Activated CD8-positive, alpha-beta memory T cell treated with anti-CD3 and anti-CD28 coated beads, Interleukin-2, amount 50 U/mL, for 1 hour (primary cell): ENCODE data around the gene GOLGA6L2.
"Not testable (repeated sequence)": the region's sequence is repeated elsewhere in the genome, so short reads cannot be mapped to it uniquely, and the experiment has no call there.

Experiments
- DNase-seq: peaks from one replicate; pipeline ENCODE4 v3.0.0-alpha.2; 2020; ENCODE audit errors: extremely low read depth

Gene GOLGA6L2

DNA sequence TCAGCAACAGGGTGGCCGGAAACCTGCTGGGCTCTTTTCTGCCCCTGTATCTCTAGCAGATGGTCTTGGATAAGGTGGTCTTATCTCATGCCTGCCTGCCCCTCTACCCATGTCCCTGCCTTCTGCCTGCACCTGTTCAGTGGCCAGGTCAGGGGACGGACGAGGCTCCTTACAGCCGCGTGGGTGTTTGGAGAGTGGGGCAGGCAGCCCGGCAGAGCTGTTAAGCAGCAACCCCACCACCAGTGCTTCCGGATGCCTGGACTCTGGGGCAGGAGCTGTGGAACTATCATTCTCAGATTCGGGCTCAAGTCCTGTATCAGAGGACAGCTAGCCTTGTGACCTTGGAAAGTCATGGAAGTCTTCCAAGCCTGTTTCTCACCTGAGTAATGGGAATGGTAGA lies 21.7 kb downstream of the GOLGA6L2 start:
- not testable (repeated sequence) for DNase-seq

DNA sequence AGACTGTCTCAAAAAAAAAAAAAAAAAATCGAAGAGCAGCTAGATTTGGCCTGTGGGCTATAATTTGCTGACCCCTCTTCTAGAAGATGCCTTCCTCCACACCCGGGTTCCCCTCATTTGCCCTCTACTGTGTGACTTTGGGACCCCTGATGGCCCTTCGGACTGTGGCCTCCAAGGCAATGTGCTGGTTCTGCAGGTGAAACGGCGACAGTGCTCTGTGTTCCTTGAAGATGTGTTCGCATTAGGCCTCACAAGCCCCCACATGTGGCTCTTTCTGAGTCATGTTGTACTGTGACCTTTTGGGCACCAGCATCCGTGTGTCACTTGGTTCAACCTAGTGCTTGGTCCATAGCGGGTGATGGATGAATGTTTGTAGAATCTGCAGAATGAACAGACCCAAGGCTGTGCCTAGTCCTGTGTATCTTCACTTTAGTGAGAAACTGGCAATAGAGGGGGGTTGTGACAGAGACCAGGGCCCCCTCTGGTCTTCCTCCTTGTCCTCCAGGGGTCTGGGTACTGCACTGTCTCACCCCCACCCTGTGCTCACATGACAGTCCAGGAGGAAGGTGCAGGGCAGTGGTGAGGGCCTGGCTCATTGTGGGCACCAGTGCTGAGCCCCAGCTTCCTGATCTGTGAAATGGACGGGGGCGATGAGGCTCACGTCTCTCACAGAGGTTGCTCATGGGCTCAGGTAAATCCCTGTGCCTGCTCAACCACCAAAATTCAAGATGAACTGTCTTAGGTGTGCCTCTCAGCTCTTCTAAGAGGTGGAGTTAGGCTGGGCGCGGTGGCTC lies 22.7 kb downstream of the GOLGA6L2 start:
- no peak for DNase-seq

DNA sequence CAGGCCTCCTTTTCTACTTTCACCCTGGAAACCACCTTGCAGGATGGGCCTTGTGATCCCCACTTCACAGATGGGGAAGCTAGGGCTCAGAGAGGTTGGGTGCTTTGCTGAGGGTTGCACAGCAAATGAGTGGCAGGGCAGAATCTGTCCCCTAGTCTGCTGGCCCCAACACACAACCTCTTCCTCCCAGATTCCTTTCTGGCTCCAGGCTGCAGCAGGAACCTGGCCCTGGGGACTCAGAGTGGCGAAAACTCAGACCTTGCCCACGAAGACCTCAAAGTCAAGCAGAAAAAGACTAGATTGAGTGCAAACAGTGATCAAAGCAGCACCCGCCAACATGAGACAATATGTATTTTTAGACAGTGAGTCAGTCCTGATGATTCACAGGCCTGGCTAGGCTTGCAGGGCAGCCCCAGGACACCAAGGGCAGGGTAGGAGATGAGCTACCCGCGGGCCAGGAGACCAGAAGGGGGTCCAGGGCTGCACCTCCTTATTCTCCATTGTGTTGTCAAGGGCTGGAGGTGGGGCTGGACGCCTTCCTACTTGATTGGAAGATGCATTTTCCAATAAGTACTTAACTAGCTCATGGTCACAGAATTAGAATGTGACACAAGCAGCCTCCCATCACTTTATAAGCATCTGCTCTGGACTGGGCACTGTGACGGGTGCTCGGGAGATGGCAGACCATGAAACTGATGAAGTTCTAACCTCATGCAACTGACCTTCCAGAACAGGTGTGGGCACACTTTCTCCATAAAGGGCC lies 23.9 kb downstream of the GOLGA6L2 start:
- no peak for DNase-seq

DNA sequence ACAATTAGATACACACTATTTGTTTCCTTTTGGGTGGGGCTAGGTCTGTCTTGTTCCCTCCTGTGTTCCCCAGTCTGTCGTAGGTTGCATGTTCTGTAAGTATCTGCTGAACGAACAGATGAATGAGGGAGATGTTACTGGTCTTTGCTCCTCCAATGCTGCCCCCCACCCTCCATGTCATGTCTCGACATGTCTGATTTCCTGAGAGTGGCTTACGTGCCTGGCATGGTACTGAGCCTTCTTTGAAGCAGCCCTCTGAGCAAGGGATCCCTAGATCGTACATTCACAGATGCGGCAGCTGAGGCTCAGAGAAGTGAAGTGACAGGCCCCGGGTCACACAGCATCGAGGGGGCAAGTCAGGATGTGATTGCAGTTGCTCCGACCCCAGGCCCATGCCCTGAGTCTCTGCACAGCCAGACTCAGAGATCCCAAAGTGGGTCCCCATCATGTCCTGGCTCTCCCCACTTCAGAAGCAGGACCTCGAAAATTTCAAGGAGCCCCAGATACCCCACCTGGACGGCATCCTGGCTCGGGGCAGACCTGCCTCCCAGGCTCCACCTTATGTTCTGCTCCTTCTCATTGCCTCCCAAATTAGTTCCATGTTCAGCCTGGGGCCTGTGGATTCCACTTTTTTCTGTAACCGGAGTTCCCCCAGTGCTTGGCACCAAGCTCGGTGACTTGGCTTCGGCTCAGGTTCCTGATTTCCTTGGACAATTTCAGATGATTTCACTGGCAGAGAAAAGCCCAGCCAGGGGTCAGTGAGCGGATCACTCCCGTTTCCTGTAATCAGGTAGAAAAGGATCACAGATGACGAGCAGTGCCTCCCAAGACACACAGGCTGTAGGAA lies 24.7 kb downstream of the GOLGA6L2 start:
- no peak for DNase-seq

GRCh38 chr15:23420806-23421575 lies 26.1 kb downstream of the GOLGA6L2 start:
- no peak for DNase-seq

DNA sequence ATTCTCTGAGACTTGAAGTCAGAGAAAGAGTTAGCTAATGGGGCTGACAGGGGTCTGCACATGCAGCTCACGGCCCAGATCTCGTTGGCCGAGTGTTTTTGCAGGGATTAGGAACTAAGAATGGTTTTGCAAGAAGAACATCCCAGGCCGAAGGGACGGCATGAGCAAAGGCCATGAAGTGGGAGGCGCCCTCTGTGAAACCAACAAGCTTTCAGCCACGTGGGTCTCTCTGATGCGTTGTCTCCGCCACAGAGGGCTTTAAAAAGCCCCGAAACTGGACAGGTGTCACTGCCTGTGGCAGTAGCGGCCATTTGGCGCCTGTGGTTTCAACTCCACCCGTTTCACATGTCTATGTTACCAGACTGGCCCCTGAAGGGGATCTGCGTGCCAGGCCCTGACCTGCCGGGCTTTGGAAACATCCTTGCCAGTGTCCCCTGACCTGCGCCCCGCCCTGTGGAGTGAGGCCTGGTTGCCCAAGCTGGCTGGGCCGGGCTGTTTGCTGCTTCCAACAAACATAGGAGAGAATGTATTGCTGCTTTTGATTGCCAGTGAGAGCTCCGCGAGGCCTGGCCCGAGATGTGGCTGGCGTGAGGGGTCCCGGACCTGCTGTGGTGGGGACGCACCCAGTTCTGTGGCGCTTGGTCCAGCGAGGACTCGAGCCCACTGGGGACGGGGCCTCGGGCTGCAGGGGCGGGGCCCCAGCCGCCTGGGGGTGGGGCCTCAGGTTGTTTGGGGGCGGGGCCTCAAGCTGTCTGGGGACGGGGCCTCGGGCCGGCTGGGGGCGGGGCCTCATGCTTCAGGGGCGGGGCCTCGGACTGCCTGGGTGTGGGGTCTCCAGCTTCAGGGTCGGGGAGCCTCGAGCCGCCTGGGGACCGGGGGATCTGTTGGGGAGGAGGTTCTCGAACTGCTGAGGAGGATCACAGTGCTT lies 30.4 kb downstream of the GOLGA6L2 start:
- DNase-seq, result no peak

DNA sequence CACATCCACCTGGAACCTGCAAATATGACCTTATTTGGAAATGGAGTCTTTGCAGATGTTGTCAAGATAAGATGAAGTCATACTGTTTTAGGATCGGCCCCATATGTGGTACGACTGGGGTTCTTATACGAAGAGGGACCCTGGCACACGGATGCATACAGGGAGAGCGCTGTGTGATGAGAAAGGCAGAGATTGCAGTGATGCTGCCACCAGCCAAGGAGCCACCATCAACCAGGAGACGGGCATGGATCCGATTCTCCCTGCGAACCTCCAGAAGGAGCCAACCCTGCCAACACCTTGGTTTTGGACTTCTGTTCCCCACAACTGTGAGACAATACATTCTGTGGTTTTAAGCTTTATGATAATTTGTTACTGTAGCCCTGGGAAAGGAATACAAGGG lies 31.2 kb downstream of the GOLGA6L2 start:
- not testable (repeated sequence) for DNase-seq

DNA sequence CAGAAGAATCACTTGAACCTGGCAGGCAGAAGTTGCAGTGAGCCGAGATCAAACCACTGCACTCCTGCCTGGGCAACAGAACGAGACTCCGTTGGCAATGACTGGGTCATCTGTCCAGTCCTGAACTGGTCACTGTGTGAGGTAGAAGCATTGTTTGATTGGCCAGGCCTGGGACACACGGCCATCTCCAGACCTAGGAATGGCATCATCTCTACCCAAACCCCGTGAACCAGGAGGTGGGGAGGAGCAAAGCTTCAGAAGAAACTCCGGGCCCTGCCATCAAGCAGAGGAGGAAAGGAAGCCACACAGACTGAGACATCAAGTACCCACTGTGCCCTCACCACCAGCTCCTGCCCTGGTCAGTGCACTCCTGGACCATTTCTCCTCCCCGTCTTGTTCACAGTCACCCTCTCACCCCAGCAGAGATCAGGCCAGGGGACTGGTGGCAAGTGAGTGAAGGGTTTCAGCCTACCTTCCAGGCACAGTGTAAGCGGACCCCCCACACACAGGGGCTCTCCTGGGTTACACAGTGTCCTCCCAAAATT lies 31.6 kb downstream of the GOLGA6L2 start:
- no peak for DNase-seq

DNA sequence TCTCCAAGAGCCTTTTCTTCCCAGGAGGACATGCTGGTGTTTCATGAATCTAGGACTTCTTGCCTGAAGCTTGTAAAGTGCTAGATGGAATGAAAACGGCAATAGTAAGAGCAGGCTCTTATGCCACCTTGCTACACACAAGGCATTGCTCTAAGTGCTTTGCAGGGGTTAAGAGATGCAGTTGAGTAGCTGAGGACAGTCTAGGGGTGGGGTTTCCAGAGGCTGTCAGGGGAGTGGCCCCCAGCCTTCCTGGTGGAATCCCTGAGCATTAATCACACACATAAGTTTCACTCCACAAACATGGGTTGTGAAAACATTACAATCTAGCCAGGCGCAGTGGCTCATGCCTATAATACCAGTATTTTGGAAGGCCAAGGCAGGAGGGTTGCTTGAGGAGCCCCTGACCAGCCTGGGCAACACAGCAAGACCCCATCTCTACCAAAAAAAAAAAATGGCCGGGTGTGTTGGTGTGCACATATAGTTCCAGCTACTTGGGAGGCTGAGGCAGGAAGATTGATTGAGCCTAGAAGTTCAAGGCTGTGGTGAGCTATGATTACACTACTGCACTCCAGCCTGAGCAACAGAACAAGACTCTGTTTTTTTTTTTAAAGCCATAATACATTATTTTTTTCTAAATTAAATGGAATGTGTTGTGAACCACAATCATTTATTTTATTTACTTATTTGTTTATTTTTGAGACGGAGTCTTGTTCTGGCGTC lies 34.0 kb downstream of the GOLGA6L2 start:
- not testable (repeated sequence) for DNase-seq

DNA sequence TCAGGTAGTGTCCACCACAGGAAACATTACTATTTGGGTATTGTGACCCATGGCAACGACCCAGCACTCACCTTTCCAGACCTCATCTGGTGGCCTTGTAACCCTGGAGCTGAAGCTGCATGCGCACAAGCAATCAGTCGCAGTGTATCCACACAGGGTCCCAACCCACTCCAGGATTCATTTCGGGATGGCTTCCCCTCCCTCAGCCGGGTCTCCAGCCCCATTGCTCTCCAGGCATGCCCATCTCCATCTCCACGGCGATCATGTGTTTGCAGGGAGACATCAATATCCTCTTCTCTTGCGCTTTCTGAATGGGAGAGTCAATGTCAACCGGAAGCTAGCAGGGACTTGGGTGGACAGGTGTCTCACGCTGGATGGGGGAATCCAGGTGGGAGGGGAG lies 35.2 kb downstream of the GOLGA6L2 start:
- DNase-seq, result no peak

DNA sequence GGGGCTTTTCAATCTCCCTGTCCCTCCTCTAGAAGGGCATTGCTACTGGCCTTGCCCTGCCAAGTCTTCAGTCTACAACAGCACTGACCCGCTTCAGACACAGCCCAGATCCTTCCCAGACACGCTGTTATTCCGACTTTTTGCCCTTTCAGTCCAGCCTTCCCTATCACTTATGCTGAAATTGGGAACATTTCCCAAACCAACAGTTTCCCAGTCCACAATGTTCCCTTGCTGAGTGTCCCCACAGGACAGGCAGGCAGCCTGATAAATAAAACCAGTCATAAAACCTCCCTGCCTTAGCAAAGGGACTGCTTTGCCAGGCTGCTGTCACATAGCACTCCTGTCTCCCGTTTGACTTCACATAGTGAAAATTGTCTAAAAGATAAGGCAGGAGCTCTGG lies 43.5 kb downstream of the GOLGA6L2 start:
- no peak for DNase-seq

GRCh38 chr15:23402544-23402943 lies 44.5 kb downstream of the GOLGA6L2 start:
- DNase-seq, result no peak

- no peak for DNase-seq
Measured at GRCh38 chr15:23402140-23402539, 44.9 kb downstream of the GOLGA6L2 start.

DNA sequence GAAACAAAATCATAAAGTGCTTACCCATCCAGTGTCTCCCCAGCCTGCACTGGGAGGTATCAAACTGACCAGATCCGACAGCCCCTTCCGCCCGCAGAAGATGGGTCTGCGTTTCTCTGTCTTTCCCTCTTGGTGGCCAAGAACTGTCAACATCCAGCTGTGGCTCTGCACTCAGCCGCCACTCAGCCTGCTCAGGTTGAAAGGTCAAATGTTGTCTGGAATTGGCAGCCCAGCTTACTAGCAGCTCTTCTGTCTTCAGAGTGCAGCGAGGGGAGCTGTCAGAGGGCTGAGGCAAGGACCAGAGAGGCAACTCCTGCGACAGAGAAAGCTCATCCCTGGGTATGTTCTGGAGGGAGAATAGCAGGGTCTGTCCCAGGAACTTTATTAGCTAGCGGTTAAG lies 45.4 kb downstream of the GOLGA6L2 start:
- DNase-seq, result no peak

DNA sequence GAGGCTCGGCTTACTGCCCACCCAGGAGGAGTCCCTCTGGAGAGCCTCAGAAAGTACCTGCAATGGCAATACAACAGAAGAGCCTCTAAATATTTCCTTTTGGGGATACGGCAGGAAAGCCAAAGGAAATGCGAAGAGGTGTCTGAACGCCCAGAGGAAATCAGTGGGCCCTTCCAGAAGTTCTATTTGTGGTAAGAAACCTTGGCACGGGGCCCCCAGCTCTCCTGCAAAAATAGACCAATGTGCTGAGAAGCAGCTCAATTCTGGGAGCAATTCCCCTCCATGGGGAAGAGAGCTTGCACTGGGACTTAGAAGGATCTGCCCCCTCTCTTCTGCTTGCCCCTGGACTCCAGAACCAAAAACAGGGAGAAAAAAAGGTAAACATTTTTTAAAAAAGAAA lies 47.8 kb downstream of the GOLGA6L2 start:
- DNase-seq, result not testable (repeated sequence)

DNA sequence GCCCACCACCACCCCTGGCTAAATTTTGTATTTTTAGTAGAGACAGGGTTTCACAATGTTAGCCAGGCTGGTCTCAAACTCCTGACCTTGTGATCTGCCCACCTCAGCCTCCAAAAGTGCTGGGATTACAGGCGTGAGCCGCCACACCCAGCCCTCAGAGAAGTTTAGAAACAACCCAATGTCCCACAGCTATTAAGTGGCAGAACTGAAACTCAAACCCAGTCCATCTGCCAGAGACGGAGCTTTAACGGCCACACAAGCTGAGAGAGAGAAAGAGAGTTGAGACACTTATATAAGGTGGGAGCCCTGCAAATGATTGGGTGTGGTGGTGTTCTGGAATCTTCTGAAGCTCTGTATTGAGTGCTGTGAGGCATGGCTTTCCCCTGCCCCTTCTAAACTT lies 48.7 kb downstream of the GOLGA6L2 start:
- DNase-seq, result not testable (repeated sequence)

DNA sequence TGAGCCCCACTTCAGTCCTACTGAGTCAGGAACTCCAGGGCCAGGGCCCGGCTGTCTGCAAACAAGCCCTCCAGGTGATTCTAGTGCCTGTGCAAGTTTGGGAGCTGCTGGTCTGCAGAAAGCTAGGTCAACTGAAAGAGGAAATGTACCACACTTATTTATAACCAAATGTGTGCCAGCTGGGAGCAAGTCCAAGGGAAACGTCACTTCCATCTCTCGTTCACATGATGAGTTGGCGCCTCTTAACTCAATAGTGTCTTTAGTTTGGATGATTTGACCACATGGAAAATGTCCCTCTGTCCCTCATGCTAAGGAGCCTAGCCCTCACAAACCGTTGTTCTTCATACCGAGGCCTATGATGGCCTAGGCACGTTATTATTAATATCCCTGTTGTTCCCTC lies 49.3 kb downstream of the GOLGA6L2 start:
- DNase-seq, result no peak

DNA sequence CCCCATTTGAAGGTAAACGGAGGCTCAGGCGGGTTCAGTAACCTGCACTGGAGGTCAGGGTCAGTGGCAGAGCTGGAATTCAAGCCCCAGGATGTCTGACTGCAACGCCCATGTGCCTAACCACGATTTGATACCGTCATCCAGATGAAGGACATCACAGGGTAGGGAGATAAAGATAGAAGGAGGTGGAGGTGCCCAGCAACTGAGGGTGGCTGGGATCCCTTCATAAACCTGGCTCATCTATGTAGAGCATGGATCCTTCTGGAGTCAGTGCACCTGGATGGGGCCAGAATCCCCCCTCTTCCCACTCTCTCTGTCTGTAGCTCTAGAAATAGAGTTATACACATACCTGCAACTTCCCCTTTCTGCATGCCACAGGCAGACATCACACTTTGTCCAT lies 51.2 kb downstream of the GOLGA6L2 start:
- no peak for DNase-seq

DNA sequence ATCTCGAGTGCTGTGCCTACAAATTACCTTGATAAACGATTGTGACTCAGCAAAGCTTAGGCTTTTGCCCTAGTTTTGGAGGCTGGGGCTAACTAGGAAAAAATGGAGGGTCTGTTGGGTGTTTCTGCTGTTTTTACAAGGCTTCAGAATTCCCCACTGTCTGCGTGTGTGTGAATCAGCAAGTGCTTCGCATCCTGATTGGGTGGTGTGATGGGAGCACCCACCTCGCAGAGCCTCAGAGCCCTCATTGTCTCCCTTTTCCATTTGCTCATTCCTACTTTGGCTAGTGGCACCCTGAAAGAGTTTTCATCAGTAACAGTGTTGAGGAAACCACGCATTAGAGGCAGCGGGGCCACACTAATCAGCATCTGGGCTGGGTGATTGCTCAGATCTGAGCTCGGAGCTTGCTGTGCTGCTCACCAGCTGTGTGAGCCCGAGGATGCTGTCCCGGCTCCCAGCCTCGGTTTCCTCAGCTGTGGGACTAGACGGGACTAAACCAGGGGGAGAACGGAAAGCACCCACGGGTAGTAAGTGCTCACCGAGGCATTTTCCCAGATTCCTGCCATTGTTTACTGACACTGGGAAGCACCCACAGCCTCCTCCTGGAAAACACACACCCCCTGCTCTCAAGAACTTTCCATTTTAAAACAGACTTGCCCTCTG lies 51.9 kb downstream of the GOLGA6L2 start:
- DNase-seq, result no peak
